GM18511 (cell line): ENCODE data around the gene NEUROD6.

Experiments used
- ATAC-seq: cut with Tn5 transposase; IDR thresholded peaks from one replicate; pipeline ENCODE4 v1.9.1; 2021; ENCODE audit warnings: mild to moderate bottlenecking, moderate library complexity; ENCODE audit not compliant: unreplicated experiment

Gene NEUROD6

DNA sequence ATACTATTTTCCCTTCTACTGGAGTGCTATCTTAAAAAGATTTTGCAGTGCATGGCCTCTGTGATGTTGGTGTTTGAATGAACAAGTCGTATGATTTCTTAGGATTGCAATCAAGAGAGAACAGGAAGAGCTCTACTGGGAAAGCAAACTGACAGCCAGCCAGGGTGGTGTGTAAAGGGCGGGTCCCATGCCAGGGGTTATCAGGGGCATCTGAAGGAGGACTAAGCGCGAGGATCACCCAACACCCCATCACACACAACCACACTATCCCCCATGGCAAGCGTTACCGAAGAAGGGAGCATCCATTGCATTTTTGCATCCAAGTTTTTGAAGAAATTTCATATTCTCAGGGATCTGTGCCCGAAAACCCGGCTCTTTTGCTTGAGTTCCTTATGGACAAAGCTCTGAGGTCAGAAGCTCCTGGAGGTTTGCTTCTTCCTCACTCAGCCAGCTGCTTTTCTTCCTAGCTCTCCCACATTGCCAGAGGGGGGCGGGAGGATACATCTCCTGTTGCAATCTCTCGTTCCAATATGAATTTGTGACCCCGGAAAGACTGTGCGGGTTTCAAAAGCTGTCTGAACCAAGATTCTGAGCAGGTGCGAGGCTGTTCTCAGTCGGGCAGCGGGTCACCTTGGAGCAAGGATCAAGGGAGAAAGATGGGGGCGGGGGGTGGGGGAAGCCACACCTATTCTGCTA, 5.2 kb downstream of the NEUROD6 start:
- no peak for ATAC-seq

DNA sequence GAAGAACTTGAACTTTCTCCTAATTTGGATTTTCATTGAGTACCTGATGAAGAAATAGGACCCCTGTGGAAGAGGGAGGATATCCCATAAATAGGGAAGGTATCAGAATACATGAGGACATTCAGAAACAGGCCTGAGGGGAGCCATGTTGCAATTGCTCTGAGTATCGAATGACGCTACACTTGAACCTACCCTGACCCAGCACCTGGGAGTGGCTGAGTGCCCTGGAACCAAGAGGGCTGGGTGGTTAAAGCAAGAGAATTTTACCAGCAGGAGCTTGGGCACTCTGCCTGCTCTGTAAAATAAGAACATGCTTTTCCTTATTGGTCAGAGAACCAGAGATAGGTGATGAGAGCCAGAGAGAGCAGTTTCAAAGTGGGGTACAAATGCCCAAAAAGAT, 7.2 kb downstream of the NEUROD6 start:
- no peak for ATAC-seq

DNA sequence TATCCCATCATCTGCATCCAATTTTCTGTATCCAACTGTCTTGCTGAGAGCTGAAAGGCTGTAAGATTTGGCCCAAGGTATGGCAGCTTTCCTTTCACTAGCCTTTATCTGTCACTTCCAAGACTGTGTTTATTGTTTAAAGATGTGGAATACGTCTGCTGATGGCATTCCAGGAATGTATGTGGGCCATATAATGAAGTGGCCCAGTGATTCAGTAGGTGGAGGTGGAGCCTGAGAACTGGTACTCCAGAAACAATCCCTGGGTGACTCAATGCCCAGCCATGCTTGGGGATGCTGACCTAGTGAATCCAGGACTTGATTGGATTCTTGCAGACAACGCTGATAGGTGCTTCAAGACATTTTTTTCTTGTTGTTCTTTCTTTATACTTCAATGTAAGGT, 13.5 kb downstream of the NEUROD6 start:
- no peak for ATAC-seq

DNA sequence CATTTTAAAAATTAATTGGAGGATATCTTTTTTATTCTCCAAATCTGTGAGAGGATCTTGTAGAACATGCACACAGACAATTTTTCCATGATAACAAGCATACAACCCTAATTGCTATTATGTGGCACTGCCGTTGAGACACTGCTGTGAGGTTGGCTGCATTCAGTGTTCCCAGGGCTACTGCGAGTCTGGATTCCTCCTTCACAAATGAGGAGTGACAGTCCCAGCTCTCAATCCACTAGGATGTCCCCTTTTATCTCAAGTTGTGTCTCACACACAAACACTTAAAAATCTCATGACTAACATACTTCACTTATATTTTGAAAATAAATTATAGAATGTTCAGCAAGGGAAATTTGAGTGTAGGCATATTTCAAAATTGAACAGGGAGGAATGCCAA, 14.1 kb downstream of the NEUROD6 start:
- ATAC-seq = no peak

DNA sequence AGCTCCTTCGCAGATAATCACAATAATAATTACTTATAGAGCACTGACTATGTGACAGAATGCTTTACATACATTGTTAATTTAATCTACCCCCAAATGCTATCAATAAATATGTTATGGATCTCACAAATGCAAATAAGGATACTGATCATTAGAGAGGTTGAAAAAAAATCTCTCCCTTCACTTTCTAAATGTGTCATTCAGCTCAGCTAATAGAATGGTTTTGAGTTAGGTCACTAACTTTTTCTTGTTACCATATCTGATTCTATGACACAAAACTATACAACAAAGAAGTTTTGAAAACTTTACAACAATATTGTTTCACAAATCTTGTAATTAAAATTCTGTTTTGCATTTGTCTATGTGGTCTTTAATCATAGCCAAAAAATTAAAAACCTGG, 17.4 kb downstream of the NEUROD6 start:
- ATAC-seq = no peak

DNA sequence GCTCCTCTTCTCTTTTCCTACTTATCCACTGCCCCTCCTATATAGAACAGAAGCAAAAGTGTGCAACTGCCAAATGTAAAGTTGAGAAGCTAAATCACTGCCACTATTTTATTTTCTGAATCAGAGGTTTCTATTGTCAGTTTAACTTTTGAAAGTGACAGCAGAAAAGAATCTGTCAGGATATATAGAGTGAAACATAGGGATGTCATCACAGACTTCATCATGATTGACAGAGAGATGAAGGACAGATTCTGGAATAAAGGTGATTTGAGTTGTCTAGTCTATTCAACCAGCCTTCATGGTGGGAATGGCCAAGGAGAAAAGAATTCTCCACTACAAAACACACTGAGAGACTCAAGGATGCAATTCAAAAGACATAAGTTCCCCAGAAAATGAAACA, 19.9 kb downstream of the NEUROD6 start:
- no peak for ATAC-seq

DNA sequence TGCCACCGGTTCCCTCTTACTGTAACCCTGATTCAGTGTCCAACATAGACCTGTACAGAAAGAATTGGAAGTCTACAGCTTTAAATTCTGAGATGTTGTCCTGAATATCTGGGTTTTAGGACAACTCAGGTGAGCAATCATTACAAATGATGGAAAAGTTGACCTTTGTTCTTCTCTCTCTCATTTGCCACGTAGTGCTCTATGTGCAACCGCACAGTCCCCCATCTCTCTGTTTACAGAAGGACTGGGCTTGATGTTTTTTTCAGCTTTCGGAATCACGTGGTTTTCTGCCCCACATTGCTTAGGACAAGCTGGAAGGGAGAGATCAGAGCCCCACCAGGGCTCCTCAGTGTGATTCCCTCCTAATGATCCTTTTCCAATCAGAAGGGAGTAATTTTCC, 22.2 kb downstream of the NEUROD6 start:
- ATAC-seq = no peak

DNA sequence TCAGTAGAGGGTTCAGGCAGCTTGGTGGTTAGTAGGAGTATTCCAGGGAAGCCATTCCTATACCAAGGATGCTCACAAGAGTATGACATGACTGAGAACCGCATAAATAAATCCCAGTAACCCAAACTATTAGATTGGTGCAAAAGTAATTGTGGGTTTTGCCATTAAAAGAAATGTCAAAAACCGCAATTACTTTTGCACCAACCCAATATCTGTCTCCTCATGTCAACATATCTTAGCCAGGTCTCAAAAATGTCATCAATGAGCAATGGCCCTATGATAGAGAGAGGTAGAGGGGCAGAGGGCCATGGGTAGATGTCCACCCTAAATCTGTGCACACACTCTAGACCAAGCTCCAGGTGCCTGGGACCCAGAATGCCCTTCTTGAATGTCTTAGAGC, 23.6 kb downstream of the NEUROD6 start:
- ATAC-seq = no peak

DNA sequence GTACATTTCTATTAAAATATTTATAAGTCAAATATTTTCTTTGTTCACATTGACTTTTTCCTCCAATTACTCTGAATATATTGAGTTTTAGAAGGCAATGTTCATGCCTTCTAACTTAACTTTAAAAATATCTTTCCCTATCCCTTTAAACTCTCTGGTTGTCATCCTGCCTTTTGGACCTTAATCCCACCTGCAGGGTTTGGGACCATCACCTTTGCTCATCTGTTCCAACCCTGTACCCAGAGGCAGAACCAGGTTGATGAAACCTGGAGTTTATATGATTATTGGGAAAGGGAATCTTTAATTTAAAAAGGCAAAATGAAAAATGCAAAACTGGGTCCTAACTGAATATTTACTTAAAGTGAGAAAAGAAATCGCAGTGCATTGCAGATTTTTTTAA, 24.8 kb downstream of the NEUROD6 start:
- no peak for ATAC-seq

DNA sequence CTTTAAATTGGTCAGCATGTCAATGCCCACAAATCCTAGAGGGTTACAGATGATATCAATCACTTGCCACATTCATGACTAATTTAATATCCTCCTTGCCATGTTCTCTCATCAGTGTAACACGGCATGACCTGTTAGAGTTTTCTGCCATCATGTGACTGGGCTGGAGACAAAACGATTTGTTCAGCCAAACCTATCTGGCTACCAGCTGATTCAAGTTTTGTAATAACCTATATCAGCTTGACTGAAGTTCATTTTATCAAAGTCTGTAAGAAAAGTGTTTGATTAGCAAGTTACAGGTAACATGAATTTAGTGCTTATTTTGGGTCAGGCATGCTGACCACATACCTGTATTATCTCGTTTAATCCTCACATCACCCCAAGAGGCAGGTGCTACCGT, 25.7 kb downstream of the NEUROD6 start:
- ATAC-seq = no peak

DNA sequence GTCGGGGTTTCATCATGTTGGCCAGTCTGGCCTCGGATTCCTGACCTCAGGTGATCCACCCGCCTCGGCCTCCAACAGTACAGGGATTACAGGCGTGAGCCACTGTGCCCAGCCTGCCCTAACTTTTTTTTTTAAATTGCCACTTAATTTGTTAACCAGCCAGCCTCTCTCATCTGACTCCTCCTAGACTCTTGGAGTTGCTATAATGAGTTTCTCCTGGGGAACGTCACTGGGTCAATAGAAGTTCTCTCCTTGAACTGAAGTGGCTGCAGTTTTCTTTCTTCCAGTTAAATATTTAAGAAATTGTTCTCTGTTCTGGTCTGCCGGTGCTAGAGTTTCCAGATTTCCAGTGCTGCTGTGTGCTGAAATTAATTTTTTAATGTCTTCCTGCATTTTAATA, 27.6 kb downstream of the NEUROD6 start:
- no peak for ATAC-seq

DNA sequence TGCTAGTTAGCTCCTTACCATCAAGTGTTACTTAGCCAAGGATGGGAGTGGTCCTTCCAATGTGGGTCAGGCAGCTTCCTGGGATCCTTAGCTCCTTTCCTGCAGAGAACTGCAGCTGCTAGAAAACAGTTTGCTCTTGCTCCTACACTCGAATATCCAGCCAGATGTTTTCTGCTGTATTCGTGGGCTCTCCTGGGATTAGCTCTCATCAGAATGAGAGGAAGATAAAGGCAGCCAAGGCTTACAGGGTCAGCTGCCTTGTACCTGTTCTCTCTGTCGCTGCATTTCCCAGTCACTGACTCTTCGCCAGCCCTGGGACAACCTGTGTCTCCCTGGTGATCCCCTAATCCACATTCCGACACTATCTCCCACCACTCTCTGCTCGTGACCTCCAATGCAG, 29.0 kb downstream of the NEUROD6 start:
- no peak for ATAC-seq

DNA sequence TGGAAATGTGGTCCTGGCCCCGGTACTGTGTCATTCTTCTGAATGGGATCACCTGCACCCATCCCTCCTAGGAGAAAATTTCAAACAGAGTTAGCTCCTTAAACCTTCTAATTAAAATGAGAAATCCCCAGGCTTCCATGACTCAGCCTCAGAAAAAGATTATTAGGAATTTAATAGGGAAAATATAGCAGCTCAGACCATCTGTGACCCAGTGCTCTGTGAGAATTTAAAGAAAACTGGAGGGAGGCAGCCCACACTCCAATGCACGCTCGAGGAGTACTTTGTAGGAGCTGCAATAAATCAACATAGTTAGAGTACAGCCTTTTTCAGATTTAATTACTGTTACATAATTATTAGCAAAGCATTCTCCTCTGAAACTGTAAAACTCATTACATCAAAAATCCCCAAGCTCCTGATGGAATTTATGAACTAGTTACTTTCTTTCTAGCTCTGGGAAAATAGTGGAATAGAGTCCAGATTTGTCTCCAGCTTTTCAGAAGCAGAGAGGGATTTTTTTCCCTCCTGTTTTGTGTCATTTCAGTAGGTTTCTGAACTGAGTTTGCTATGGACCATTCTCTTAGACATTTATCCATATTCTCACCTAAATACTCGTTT, 30.1 kb downstream of the NEUROD6 start:
- no peak for ATAC-seq

DNA sequence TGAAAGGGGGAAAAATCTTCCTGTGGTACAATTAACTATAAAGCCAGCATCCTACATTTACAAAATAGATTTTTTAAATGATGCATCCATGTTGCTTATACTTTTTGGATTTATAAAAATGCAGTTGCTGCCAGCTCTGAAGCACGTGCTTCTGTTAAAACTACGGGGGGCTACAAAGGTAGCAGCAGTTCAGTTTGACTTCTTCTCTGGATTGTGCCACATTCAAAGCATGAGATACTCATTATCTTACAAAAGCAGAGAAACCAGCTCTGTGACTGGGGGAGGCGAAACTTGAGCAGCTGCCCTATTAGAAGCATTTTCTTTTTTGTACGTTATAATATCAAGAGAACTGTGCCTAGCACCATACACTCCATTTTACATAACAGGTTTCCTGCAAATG, 31.1 kb downstream of the NEUROD6 start:
- ATAC-seq = no peak

DNA sequence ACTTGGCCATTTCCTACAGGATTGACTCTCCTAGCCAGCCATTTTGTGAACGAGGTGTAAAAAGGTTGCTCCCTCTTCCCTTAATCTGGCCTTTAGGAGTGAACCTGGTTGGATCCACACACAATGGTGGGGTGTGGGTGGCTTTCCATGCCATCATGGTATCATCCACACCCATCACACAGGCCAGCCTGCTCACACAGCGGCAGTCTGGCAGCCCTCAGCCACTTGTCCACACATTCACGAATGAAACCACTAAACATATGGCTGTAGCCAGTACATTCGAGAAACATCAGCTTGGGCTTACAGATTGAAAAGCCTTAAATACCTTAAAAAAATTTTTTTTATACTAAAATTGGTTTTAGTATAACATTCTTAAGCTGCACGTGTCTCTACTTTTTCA, 31.9 kb downstream of the NEUROD6 start:
- ATAC-seq = no peak

DNA sequence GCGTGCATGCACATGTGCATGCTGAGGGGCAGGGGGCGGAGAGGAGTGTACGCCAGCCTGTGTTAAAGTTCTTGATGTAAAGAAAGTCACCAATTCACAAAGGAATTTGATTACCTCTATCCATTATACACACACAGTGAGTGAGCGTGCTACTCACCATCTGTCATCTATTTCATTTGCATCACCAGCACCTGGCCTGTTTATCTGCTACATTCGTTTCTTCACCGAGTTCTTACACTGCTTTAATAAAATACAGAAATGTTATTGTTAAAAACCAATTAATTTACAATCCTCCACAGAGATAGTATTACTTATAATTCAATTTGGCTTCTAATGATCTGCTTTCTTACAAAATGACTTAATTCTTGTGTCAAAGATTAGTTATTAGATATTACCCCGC, 32.6 kb downstream of the NEUROD6 start:
- no peak for ATAC-seq

DNA sequence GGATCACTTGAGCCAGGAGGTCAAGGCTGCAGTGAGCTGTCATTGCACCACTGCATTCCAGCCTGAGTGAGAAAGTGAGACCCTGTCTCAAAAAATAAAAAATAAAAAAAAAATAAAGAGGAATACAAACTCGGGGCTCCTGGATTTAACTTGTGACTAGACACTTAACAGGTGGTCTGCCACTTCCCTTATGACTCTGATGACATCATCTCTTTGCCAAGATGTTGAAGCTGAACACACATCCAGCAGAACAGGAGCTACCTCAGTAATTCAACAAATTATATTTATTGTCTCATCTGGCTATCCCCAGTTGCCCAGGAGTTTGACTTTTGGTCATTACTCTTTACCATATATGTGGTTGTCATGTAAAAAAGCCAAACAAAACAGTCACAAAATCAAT, 35.3 kb downstream of the NEUROD6 start:
- no peak for ATAC-seq

DNA sequence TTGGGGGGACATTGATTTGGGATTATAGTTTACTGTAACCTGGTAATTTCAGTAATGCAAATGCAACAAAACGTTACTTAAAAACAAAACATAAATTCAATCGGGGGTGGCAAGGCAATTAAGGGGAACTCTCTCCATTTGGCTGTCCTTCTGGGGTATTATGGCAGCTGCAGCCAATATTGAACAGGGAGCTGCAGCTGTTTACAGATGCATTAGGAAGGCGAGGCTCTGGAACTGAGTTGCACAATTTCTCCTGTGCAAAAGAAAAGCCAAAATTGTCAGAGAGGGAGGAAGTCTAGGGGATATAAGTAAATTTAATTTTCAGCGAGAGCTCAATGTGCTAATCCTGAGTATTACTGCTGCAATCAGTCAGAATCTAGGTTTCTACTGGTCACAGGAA, 36.1 kb downstream of the NEUROD6 start:
- no peak for ATAC-seq

DNA sequence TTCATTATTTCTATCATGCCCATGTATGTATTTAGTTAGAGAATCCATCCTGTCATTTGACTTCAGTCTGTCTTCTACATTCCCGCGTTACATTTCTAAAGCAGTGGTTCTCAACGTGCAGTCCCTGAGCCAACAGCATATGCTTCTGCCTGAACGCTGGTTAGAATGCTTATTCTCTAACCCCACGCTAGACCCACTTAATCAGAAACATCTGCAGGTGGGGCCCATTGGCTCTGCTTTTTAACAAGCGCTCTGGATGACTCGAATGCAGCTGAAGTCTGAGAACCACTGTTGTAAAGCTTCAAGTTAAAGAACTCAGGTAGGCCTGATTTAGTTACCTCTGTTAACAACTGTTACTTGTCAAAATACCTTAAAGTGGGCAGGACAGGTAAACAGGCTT, 38.2 kb downstream of the NEUROD6 start:
- ATAC-seq = no peak

DNA sequence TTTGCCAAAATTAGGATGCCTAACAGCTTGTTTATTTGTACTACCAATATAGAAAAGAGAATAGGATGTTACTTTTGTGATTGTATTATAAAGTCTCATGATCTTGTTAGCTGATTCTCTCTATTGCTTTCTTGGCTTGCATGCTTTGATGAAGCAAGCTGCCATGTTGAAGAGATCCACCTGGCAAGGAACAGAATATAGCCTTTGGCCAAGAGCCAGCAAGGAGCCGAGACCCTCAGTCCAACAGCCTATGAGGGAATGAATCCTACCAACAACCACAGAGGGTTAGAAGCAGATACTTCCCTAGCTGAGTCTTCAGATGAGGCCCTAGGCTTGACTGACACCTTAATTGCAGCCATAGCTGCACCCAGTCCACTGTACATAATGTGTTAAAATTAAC, 41.2 kb downstream of the NEUROD6 start:
- ATAC-seq = no peak

DNA sequence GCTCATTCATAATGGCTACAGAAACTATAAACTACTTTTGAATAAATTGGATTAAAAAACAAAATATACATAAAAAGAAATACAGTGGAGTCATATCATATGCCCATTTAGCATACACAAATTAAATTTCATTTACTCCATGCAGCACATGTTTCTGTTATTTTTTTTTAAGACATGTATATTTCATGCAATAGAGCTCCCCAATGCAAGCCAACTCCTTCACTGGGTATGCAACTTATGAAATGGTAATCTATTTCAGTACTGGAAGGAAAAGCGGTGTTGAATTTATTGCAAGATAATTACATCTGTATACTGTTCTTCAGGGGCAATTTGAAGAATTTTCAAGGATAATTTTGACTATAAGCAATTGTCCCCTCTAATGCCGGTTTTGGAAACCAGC, 49.9 kb downstream of the NEUROD6 start:
- no peak for ATAC-seq
